HFF-Myc (cell line): ENCODE measurements around the gene OR52A5.

ENCODE experiments used
- DNase-seq: peaks from one replicate; pipeline ENCODE4 v3.0.0-alpha.2; 2011; ENCODE audit warnings: low read depth; ENCODE audit errors: extremely low read depth
- H3K4me3 ChIP-seq: replicated peaks from 2 replicates; pipeline ENCODE4 v1.5.1; 2011; ENCODE audit warnings: low read depth, mild to moderate bottlenecking, control low read depth, low read length
- CTCF ChIP-seq: IDR thresholded peaks from 2 replicates; pipeline ENCODE4 v1.5.1; 2012; ENCODE audit warnings: mild to moderate bottlenecking, low read depth, low read length, control low read depth; ENCODE audit errors: missing control alignments

OR52A5 gene

DNA sequence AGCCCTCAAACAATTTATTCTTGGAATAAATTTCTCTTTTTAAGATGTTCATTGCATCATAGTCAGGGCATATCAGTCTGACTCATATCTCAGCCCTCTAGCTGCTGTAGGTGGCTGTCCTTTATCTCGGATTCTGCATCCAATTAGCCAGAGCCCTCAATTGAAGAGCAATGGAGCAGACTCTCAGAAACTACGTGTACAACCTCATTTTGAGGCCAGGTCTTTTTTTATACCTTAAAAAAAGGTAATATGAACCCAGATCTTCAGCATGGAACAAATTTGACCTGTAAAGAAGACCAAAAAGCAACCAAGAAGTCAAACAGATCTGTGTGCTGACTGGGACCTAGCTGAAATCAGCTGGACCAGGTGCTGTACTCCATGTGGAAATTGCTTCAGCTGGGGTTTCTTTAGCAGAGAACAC lies 8.7 kb downstream of the OR52A5 start:
- DNase-seq: no peak
- H3K4me3 ChIP-seq: no peak overlapping the region
- TF ChIP-seq CTCF: no peak

DNA sequence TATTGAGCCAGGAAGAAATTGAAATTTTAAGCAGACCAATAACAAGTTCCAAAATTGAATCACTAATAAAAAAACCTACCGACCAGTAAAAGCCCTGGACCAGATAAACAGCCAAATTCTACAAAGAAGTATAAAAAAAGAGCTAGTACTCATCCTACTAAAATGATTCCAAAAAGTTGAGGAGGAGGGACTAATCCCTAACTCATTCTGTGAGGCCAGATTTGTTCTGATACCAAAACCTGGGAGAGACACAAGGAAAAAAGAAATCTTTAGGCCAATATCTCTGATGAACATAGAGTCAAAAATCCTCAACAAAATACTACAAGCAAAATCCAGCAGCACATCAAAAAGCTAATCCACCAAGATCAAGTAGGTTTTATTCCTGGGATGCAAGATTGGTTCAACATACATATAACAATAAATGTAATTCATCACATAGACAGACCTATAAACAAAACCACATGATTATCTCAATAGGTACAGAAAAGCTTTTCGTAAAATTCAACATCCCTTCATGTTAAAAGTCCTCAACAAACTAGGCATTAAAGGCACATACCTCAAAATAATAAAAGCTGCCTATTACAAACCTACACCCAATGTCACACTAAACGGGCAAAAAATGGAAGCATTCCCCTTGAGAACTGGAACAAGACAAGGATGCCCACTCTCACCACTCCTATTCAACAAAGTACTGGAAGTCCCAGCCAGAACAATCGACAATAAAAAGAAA lies 13.1 kb downstream of the OR52A5 start:
- no peak for TF ChIP-seq CTCF
- H3K4me3 ChIP-seq: no peak overlapping the region
- DNase-seq: no peak

DNA sequence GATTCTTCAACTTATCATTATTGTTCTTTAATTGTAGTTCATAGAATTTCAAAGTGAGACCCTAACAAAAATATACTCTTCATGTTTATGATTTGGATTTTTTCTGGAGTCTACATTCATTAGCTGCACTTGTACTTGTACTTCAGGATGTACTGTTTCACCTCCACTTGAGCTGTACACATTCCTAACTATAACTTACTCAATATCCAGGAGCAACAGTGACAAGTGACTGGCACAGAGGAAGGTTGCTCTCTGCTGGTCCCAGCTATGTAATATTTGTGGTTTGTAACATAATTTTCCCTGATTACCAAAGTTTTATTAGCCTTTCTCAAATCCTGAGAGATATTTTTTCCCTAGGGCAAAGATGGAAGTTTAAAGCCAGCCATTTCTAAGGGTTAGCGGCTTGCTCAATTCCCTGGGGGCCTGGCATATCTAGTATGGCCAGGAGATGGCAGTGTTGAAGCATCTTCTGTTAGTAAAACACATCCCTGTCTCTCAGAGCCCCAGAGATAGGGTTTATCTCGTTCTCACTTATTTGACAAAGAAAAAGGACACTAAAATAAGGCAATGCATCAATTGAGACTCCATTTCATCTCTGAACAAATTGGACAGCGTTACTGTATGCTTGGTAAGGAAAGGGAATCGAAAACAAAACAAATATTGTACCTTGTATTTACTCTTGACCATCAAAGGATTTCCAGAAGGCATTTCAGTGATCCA lies 14.2 kb downstream of the OR52A5 start:
- H3K4me3 ChIP-seq: no peak overlapping the region
- peak; percentile 20 for DNase-seq
- TF ChIP-seq CTCF: peak; percentile 81

DNA sequence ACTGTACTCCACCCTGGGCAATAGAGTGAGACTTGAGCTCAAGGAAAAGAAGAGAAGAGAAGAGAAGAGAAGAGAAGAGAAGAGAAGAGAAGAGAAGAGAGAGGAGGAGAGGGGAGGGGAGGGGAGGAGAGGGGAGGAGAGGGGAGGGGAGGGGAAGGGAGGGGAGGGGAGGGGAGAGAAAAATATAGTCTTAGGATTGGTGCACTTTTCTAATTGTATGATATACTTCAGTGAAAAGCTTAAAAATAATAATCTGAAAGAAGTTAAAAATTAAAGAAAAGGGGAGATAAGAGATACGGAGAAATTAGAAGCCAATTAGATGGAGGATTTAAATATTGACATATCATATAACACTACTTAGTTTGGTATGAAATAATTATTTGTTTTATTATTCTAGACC lies 19.3 kb downstream of the OR52A5 start:
- no peak for DNase-seq
- no peak overlapping the region for H3K4me3 ChIP-seq
- no peak for TF ChIP-seq CTCF

GRCh38 chr11:5117588-5117987 lies 20.6 kb downstream of the OR52A5 start:
- DNase-seq: no peak
- no peak for TF ChIP-seq CTCF
- no peak overlapping the region for H3K4me3 ChIP-seq

- no peak overlapping the region for H3K4me3 ChIP-seq
- DNase-seq: no peak
- TF ChIP-seq CTCF: no peak
Observed at GRCh38 chr11:5115339-5115738, 22.8 kb downstream of the OR52A5 start.
